ENCODE results near the gene ZNF580.

GRCh38 chr19:55685776-55686175 lies 45.0 kb downstream of the ZNF580 start:
- TF ChIP-seq, protein P1, sequence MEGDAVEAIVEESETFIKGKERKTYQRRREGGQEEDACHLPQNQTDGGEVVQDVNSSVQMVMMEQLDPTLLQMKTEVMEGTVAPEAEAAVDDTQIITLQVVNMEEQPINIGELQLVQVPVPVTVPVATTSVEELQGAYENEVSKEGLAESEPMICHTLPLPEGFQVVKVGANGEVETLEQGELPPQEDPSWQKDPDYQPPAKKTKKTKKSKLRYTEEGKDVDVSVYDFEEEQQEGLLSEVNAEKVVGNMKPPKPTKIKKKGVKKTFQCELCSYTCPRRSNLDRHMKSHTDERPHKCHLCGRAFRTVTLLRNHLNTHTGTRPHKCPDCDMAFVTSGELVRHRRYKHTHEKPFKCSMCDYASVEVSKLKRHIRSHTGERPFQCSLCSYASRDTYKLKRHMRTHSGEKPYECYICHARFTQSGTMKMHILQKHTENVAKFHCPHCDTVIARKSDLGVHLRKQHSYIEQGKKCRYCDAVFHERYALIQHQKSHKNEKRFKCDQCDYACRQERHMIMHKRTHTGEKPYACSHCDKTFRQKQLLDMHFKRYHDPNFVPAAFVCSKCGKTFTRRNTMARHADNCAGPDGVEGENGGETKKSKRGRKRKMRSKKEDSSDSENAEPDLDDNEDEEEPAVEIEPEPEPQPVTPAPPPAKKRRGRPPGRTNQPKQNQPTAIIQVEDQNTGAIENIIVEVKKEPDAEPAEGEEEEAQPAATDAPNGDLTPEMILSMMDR (conservative IDR thresholded peaks at IDR 0.05; ENCODE audit: low read depth, low read length), result no peak
- TF ChIP-seq EZH2 (IDR thresholded peaks at IDR 0.05; ENCODE audit: low read length, unreplicated experiment), result no peak
